Lung (tissue), 12 donors: ENCODE results near the gene MEGF10. TPM values are rescaled to one million over a fixed set of nuclear protein-coding genes. Genes with fewer than 3 reads are reported as not detected.

Source experiments
- ATAC-seq: fragments of 200-7000 bp; cut with Tn5 transposase; one replicate; pipeline ENCODE4 v1.9.1; 2020; ENCODE audit warnings: moderate number of reproducible peaks; ENCODE audit not compliant: insufficient read depth, low FRiP score
- DNase-seq, 3 donors: peaks; one replicate each; pipeline ENCODE4 v3.0.0-alpha.2; 2013 to 2017
- H3K27ac ChIP-seq, 2 donors: one replicate each; pipeline ENCODE4 v1.5.1; 2013; ENCODE audit warnings: mild to moderate bottlenecking in 2 of 2, moderate library complexity in 2 of 2, control low read depth in 1 of 2, inconsistent platforms in 1 of 2, low read depth in 1 of 2, low read length in 1 of 2
- H3K27me3 ChIP-seq, 3 donors: one replicate each; pipeline ENCODE4 v1.5.1; 2013; ENCODE audit warnings: low read length in 2 of 3; ENCODE audit not compliant: control insufficient read depth in 3 of 3, insufficient read depth in 3 of 3
- H3K36me3 ChIP-seq, 4 donors: one replicate each; pipeline ENCODE4 v1.5.1; 2013; ENCODE audit warnings: low read length in 4 of 4, mild to moderate bottlenecking in 1 of 4, moderate library complexity in 1 of 4; ENCODE audit not compliant: control insufficient read depth in 4 of 4, insufficient read depth in 4 of 4
- H3K4me1 ChIP-seq, 5 donors: one replicate each; pipeline ENCODE4 v1.5.1; 2013; ENCODE audit warnings: low read length in 5 of 5, mild to moderate bottlenecking in 2 of 5, moderate library complexity in 1 of 5; ENCODE audit not compliant: control insufficient read depth in 5 of 5, insufficient read depth in 5 of 5
- H3K4me3 ChIP-seq: one replicate; pipeline ENCODE4 v1.5.1; 2013; ENCODE audit warnings: mild to moderate bottlenecking, control low read depth, moderate library complexity
- H3K9ac ChIP-seq, 2 donors: one replicate each; pipeline ENCODE4 v1.5.1; 2013; ENCODE audit warnings: low read length in 2 of 2, control low read depth in 1 of 2; ENCODE audit not compliant: insufficient read depth in 1 of 2
- H3K9me3 ChIP-seq, 4 donors: one replicate each; pipeline ENCODE4 v1.5.1; 2013; ENCODE audit warnings: low read length in 3 of 4, mild to moderate bottlenecking in 1 of 4, moderate library complexity in 1 of 4; ENCODE audit not compliant: control insufficient read depth in 4 of 4, insufficient read depth in 3 of 4
- CTCF ChIP-seq: IDR thresholded peaks from 2 replicates; pipeline ENCODE4 v1.5.1; 2012; ENCODE audit warnings: mild to moderate bottlenecking; ENCODE audit errors: control extremely low read depth, extremely low read depth
- WGBS, 2 donors: extraction: QIAGEN DNeasy Blood & Tissue Kit; methylation state at CpG; one replicate each; pipeline ENCODE4 v1.1.7; 2013; 5-methylcytosine and 5-hydroxymethylcytosine counted together
- polyA plus RNA-seq, 2 donors: library from polyadenylated mRNA; stranded (reverse); fragments of 200-250 nt; gene quantifications; one replicate each; pipeline ENCODE4 v1.2.1, GENCODE V29; 2013
- total RNA-seq, 2 donors: library from RNA; depleted of rRNA in 1 of 2; stranded (reverse); fragments of >200 nt in 1 of 2; gene quantifications; one replicate each; pipeline ENCODE4 v1.2.1, GENCODE V29; 2014 to 2021
- donor health status: control.
- donor health status: control.
- donor health status: Bipolar disorder and iron deficiency.
- donor health status: healthy.
- donor health status: DM: yes; HTN: yes; CAD: no.

The MEGF10 gene
- total and polyA plus RNA-seq, 4 donors, result 0.02 to 0.82 (median 0.12) TPM

- WGBS, 2 donors, result 50 to 76% methylated on average over 2 of the region's 2 CpGs
- ATAC-seq (no peak), DNase-seq (no peak)
- H3K4me3 ChIP-seq, result no peak overlapping the region
- no peaks in the 10 kb centered on the region for H3K9me3 ChIP-seq
- no peaks in the 10 kb centered on the region for H3K36me3 ChIP-seq
- H3K27ac ChIP-seq, result no peak overlapping the region
- H3K4me1 ChIP-seq, result no peaks in the 10 kb centered on the region
- H3K9ac ChIP-seq, result no peak overlapping the region
- H3K27me3 ChIP-seq, result no peaks in the 10 kb centered on the region
- no peak for TF ChIP-seq CTCF
Observed at GRCh38 chr5:127386557-127386956, 96.0 kb downstream of the MEGF10 start.

- Histone ChIP-seq H3K9ac (no peak overlapping the region), H3K9me3 (no peaks in the 10 kb centered on the region), H3K27me3 (no peaks in the 10 kb centered on the region), H3K36me3 (no peaks in the 10 kb centered on the region), H3K4me3 (no peak overlapping the region), H3K4me1 (no peaks in the 10 kb centered on the region), H3K27ac (no peak overlapping the region)
- ATAC-seq, result no peak
- 57 to 62% methylated on average over 2 of the region's 2 CpGs for WGBS, 2 donors
- DNase-seq, result no peak
- TF ChIP-seq CTCF, result no peak
Observed at GRCh38 chr5:127389601-127390000, 99.0 kb downstream of the MEGF10 start.

GRCh38 chr5:127392762-127393161 lies 102.2 kb downstream of the MEGF10 start:
- H3K9me3 ChIP-seq, result no peaks in the 10 kb centered on the region
- H3K9ac ChIP-seq, result no peak overlapping the region
- DNase-seq, result no peak
- WGBS, 2 donors, result 84% methylated on average over 4 of the region's 4 CpGs
- no peak overlapping the region for H3K4me3 ChIP-seq
- no peaks in the 10 kb centered on the region for H3K36me3 ChIP-seq
- ATAC-seq, result no peak
- no peaks in the 10 kb centered on the region for H3K27me3 ChIP-seq
- H3K27ac ChIP-seq, result no peak overlapping the region
- no peaks in the 10 kb centered on the region for H3K4me1 ChIP-seq
- no peak for TF ChIP-seq CTCF

GRCh38 chr5:127396490-127397155 lies 106.0 kb downstream of the MEGF10 start:
- WGBS, 2 donors, result 92 to 97% methylated on average over 15 of the region's 15 CpGs

More at GRCh38 chr5:127396490-127397155, 106.0 kb downstream of the MEGF10 start:
- no peaks in the 10 kb centered on the region for H3K9me3 ChIP-seq
- H3K4me3 ChIP-seq, result no peak overlapping the region
- H3K36me3 ChIP-seq, result no peaks in the 10 kb centered on the region
- H3K27ac ChIP-seq, result no peak overlapping the region
- ATAC-seq (no peak), DNase-seq (no peak)
- no peaks in the 10 kb centered on the region for H3K27me3 ChIP-seq
- no peak for TF ChIP-seq CTCF
- H3K4me1 ChIP-seq, result no peaks in the 10 kb centered on the region
- H3K9ac ChIP-seq, result no peak overlapping the region
